ENCODE data around the gene TUBB1.
A peak's percentile ranks its signal among the peaks of the same experiment; 100 is the strongest.

The TUBB1 gene

GRCh38 chr20:59024111-59024530 lies 4.9 kb downstream of the TUBB1 start:
- TF ChIP-seq MYC (IDR thresholded peaks at IDR 0.05; ENCODE audit: low read depth, low read length) = no peak
- no peak for TF ChIP-seq MAX (IDR thresholded peaks at IDR 0.05; ENCODE audit: low read depth, low read length)
- no peak for TF ChIP-seq POLR2A (IDR thresholded peaks at IDR 0.05; ENCODE audit: extremely low read depth, insufficient read length)
- no peak for TF ChIP-seq CTCF (IDR thresholded peaks at IDR 0.05; ENCODE audit: low read depth, low read length)
- H3K4me3 ChIP-seq (ENCODE audit: low read depth, low read length) = no peak overlapping the region
- DNase-seq (ENCODE audit: low read depth) = no peak

- TF ChIP-seq POLR2A (IDR thresholded peaks at IDR 0.05; ENCODE audit: extremely low read depth, insufficient read length) (no peak), MYC (IDR thresholded peaks at IDR 0.05; ENCODE audit: low read depth, low read length) (no peak), MAX (IDR thresholded peaks at IDR 0.05; ENCODE audit: low read depth, low read length) (no peak), CTCF (IDR thresholded peaks at IDR 0.05; ENCODE audit: low read depth, low read length) (no peak)
- DNase-seq (ENCODE audit: low read depth) = no peak
- H3K4me3 ChIP-seq (ENCODE audit: low read depth, low read length) = no peak overlapping the region
Measured at GRCh38 chr20:59025086-59025485, 5.9 kb downstream of the TUBB1 start.

- no peak for DNase-seq (ENCODE audit: low read depth)
- H3K4me3 ChIP-seq (ENCODE audit: low read depth, low read length) = no peak overlapping the region
- TF ChIP-seq CTCF (IDR thresholded peaks at IDR 0.05; ENCODE audit: low read depth, low read length) (no peak), MAX (IDR thresholded peaks at IDR 0.05; ENCODE audit: low read depth, low read length) (no peak), MYC (IDR thresholded peaks at IDR 0.05; ENCODE audit: low read depth, low read length) (no peak), POLR2A (IDR thresholded peaks at IDR 0.05; ENCODE audit: extremely low read depth, insufficient read length) (no peak)
Measured at GRCh38 chr20:59025511-59025910, 6.3 kb downstream of the TUBB1 start.

- TF ChIP-seq POLR2A (IDR thresholded peaks at IDR 0.05; ENCODE audit: extremely low read depth, insufficient read length) (no peak), MAX (IDR thresholded peaks at IDR 0.05; ENCODE audit: low read depth, low read length) (no peak), CTCF (IDR thresholded peaks at IDR 0.05; ENCODE audit: low read depth, low read length) (no peak), MYC (IDR thresholded peaks at IDR 0.05; ENCODE audit: low read depth, low read length) (no peak)
- H3K4me3 ChIP-seq (ENCODE audit: low read depth, low read length) = peak overlapping the region; percentile 4
- no peak for DNase-seq (ENCODE audit: low read depth)
Measured at GRCh38 chr20:59026904-59027740, 7.9 kb downstream of the TUBB1 start.

- no peak for DNase-seq (ENCODE audit: low read depth)
- TF ChIP-seq MAX (IDR thresholded peaks at IDR 0.05; ENCODE audit: low read depth, low read length) (no peak), MYC (IDR thresholded peaks at IDR 0.05; ENCODE audit: low read depth, low read length) (no peak), CTCF (IDR thresholded peaks at IDR 0.05; ENCODE audit: low read depth, low read length) (no peak), POLR2A (IDR thresholded peaks at IDR 0.05; ENCODE audit: extremely low read depth, insufficient read length) (no peak)
- peak overlapping the region; percentile 10 for H3K4me3 ChIP-seq (ENCODE audit: low read depth, low read length)
Measured at GRCh38 chr20:59027741-59028320, 8.6 kb downstream of the TUBB1 start.

Measured in NB4 (cell line).